ENCODE measurements around the gene UBTFL1.
"Not testable (repeated sequence)": the region's sequence is repeated elsewhere in the genome, so short reads cannot be mapped to it uniquely, and the experiment has no call there.

The UBTFL1 gene

GRCh38 chr11:90085650-90086049 lies at the start of gene UBTFL1:
TSS of gene UBTFL1 (plus strand) at chr11:90085950. CDS start at chr11:90085950, 0 bp downstream.
- not testable (repeated sequence) for H3K4me3 ChIP-seq, H3K27ac ChIP-seq

GRCh38 chr11:90051591-90052209 lies 34.0 kb upstream of the UBTFL1 start:
- H3K27ac ChIP-seq, H3K4me3 ChIP-seq: not testable (repeated sequence)

GRCh38 chr11:90052311-90052710 lies 33.4 kb upstream of the UBTFL1 start:
- H3K4me3 ChIP-seq, H3K27ac ChIP-seq: not testable (repeated sequence)

- not testable (repeated sequence) for H3K27ac ChIP-seq, H3K4me3 ChIP-seq
These were observed 32.2 kb upstream of the UBTFL1 start for GRCh38 chr11:90053545-90053944.

- not testable (repeated sequence) for H3K4me3 ChIP-seq, H3K27ac ChIP-seq
These were observed 3.0 kb downstream of the UBTFL1 start for GRCh38 chr11:90088731-90089130.

- not testable (repeated sequence) for H3K4me3 ChIP-seq, H3K27ac ChIP-seq
These were observed 9.6 kb downstream of the UBTFL1 start for GRCh38 chr11:90095230-90095924.

- not testable (repeated sequence) for H3K27ac ChIP-seq, H3K4me3 ChIP-seq
These were observed 12.5 kb downstream of the UBTFL1 start for GRCh38 chr11:90098261-90098660.

- H3K4me3 ChIP-seq = no peak overlapping the region
- H3K27ac ChIP-seq = no peak overlapping the region
These were observed 14.7 kb downstream of the UBTFL1 start for GRCh38 chr11:90100431-90100830.

- Histone ChIP-seq H3K4me3 (no peak overlapping the region), H3K27ac (no peak overlapping the region)
These were observed 27.8 kb downstream of the UBTFL1 start for GRCh38 chr11:90113541-90113940.

- no peak overlapping the region for H3K4me3 ChIP-seq
- H3K27ac ChIP-seq = no peak overlapping the region
These were observed 34.4 kb downstream of the UBTFL1 start for GRCh38 chr11:90120191-90120590.

- H3K4me3 ChIP-seq = no peak overlapping the region
- no peak overlapping the region for H3K27ac ChIP-seq
These were observed 38.6 kb downstream of the UBTFL1 start for GRCh38 chr11:90124371-90124770.

- Histone ChIP-seq H3K4me3 (no peak overlapping the region), H3K27ac (no peak overlapping the region)
These were observed 39.2 kb downstream of the UBTFL1 start for GRCh38 chr11:90124946-90125345.

GRCh38 chr11:90133560-90134477 lies 48.1 kb downstream of the UBTFL1 start:
- Histone ChIP-seq H3K4me3 (peak overlapping the region; percentile 22 to 44 (median 27)), H3K27ac (peak overlapping the region in 4 of 21 experiments; percentile 2 to 39 (median 22))

- Histone ChIP-seq H3K4me3 (peak within 1 kb of the TSS; percentile 22 to 44 (median 27)), H3K27ac (peak within 1 kb of the TSS in 4 of 21 experiments; percentile 2 to 39 (median 22))
These were observed 48.8 kb downstream of the UBTFL1 start, which contains the start of gene NAALAD2 for GRCh38 chr11:90134478-90135003. TSS of gene NAALAD2 (plus strand) at chr11:90134663. CDS start at chr11:90134759, 96 bp downstream.

GRCh38 chr11:90135016-90135415 lies 49.3 kb downstream of the UBTFL1 start:
- Histone ChIP-seq H3K4me3 (peak overlapping the region; percentile 22 to 44 (median 27)), H3K27ac (no peak overlapping the region)

Measured in skin epidermis (tissue), 12 donors.